Right lobe of liver (tissue), 4 donors: Measurements from ENCODE around the gene APOM.

ENCODE experiments used
- CTCF ChIP-seq, 4 donors: fragments of 200-600 bp in 3 of 4; fragments of 450-650 bp in 1 of 4; IDR thresholded peaks; one replicate each; pipeline versions ENCODE4 v1.5.1 to v1.8.0; 2016 to 2022; ENCODE audit warnings: antibody characterized with exemption in 4 of 4, mild to moderate bottlenecking in 2 of 4
- POLR2A ChIP-seq: fragments of 450-650 bp; IDR thresholded peaks from one replicate; pipeline ENCODE4 v1.6.1; 2017; ENCODE audit warnings: antibody characterized with exemption, mild to moderate bottlenecking
- donor health status: DM: no; HTN: no; CAD: no.
- donor health status: DM: no; HTN: no; CAD: no.
- donor health status: DM: no; HTN: yes; CAD: no.

GRCh38 chr6:31665501-31666336 lies 10.0 kb downstream of the APOM start, which contains the start of gene CSNK2B:
- TF ChIP-seq CTCF (IDR thresholded peaks at IDR 0.05) (peak in 3 of 4 donors; percentile 4 to 25 (median 16)), POLR2A (peak; percentile 62)
